ENCODE data around the gene F3. TPM values are rescaled to one million over a fixed set of nuclear protein-coding genes. Genes with fewer than 3 reads are reported as not detected.

Gene F3
- total RNA-seq, 2 experiments from 2014 or later = not detected

DNA sequence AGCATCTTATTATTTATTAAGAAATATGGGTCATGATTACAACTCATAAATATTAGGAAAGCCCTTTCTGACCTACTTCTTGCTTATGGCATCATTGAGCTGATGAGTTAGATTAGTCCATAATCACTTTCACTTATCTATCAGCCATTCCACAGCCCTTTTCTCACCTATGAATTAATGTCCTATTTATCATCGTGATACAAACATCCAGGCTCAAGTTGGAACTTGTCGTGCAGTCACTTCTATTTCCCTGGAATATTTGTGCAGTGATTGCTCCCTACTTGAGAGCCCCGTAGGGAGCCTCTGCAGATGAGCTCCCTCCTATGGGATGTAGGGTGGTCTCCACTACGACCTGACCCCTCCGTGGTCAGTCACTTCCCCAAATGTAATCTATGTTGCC is 8.1 kb upstream of the F3 start:
- Mint-ChIP-seq H3K4me3 (no peak overlapping the region), H3K4me1 (ENCODE audit: low read depth) (no peaks in the 10 kb centered on the region), H3K27me3 (peaks cover 50% of the 10 kb centered on the region), H3K36me3 (ENCODE audit: low read depth) (no peaks in the 10 kb centered on the region), H3K27ac (no peak overlapping the region), H3K9me3 (no peaks in the 10 kb centered on the region)
- Histone ChIP-seq H3K27me3 (ENCODE audit: control insufficient read depth in 1 of 2, insufficient read depth in 2 of 2, low read length in 2 of 2) (peaks cover 2 to 10% of the 10 kb centered on the region in 2 experiments), H3K4me3 (ENCODE audit: low read length) (no peak overlapping the region), H3K36me3 (ENCODE audit: insufficient read depth, low read length) (no peaks in the 10 kb centered on the region), H3K4me1 (ENCODE audit: insufficient read depth, low read length) (no peaks in the 10 kb centered on the region), H3K27ac (ENCODE audit: low read depth in 1 of 2, low read length in 2 of 2) (no peak overlapping the region), H3K9me3 (ENCODE audit: control insufficient read depth in 1 of 2, insufficient read depth in 1 of 2, low read length in 2 of 2) (no peaks in the 10 kb centered on the region)
- CTCF ChIA-PET = no interaction called here
- no peak for ATAC-seq (ENCODE audit: poor library complexity)
- POLR2A ChIA-PET = no interaction called here
- no peak for DNase-seq
- no peak for TF ChIP-seq CTCF (IDR thresholded peaks at IDR 0.05)
- intact Hi-C loops (cut with DNase I, micrococcal nuclease) = no loop called here

DNA sequence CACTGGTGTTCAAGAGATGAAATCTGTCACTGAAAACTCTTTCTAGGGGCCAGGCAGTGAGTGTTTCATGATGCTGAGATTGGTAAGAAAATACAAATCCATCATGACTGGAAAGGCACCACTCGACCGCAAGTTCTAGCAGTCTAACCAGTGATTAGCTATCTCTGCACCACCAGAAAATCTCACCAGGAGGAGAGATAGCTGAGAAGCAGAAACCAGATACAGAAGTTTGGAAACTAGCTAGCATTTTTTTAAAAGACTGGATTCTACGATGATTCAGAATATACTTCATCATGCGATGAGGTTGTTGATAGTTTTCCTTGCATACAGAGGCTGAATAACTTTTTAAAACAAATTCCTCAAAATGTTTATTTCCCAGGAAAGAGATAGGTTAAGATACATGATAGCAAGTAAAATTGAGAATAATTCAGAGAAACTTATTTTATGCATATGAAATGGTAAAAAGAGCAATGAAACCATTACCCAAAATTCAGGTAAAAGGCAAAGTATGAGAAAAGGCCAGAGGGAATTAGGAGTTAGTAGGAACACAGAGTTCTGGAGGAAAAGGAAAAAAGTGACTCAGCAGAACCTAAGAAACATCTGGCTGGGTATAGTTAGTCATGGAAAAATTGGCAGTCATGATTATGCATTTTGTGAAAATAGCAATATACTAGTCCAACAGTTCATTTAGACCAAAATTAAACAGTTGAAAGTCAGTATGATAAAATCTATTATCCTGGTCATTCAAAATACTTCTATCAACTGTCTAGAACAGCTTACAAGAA is 3.3 kb upstream of the F3 start:
- ATAC-seq (ENCODE audit: poor library complexity) (no peak), DNase-seq (no peak)
- Mint-ChIP-seq H3K4me1 (ENCODE audit: low read depth) (peaks cover 10% of the 10 kb centered on the region), H3K4me3 (no peak overlapping the region), H3K27me3 (peaks cover 76% of the 10 kb centered on the region), H3K9me3 (no peaks in the 10 kb centered on the region), H3K27ac (no peak overlapping the region), H3K36me3 (ENCODE audit: low read depth) (no peaks in the 10 kb centered on the region)
- Histone ChIP-seq H3K9me3 (ENCODE audit: control insufficient read depth in 1 of 2, insufficient read depth in 1 of 2, low read length in 2 of 2) (peaks cover 0 to 6% of the 10 kb centered on the region in 2 experiments), H3K4me1 (ENCODE audit: insufficient read depth, low read length) (peaks cover 15% of the 10 kb centered on the region), H3K27me3 (ENCODE audit: control insufficient read depth in 1 of 2, insufficient read depth in 2 of 2, low read length in 2 of 2) (peaks cover 30 to 49% of the 10 kb centered on the region in 2 experiments), H3K36me3 (ENCODE audit: insufficient read depth, low read length) (no peaks in the 10 kb centered on the region), H3K4me3 (ENCODE audit: low read length) (no peak overlapping the region), H3K27ac (ENCODE audit: low read depth in 1 of 2, low read length in 2 of 2) (no peak overlapping the region)
- POLR2A ChIA-PET = no interaction called here
- CTCF ChIA-PET = no interaction called here
- intact Hi-C loops (cut with DNase I, micrococcal nuclease) = no loop called here
- TF ChIP-seq CTCF (IDR thresholded peaks at IDR 0.05) = no peak

DNA sequence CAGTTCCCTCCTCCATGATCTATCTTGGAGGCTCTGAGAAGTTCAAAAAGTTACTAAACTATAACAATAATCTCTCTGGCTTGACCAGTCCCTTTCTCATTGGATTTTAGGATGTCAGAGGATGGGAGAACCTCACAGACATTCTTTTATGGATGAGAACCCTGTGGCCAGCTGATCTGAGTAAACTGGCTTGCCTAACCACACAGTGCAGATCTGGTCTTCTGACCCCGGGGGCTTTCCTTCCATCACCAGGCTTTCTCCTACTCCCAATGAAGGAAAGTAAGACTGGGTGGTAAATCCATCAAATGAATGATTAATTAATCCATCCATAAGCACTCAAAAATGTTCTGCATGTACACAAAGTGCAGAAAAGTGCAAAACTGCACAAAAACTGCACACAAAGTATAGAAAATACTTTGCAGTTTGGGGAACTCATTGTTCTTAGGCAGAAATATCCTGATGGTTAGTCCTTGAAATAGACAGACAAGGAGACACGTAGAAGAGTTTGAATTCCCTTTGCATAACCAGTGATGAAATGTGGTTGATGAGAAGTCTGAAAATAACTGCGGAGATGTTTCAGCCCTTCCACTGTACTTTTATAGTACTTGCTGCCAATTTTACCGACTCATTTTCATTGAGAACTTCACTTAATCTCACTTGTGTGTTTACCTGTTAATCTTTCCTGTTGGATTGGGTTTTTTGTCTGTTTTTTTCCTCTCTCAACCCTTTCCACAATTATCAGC is 2.5 kb upstream of the F3 start:
- no peak overlapping the region for H3K27ac ChIP-seq (ENCODE audit: low read depth in 1 of 2, low read length in 2 of 2)
- TF ChIP-seq CTCF (IDR thresholded peaks at IDR 0.05) = no peak
- ChIA-PET CTCF (no interaction called here), POLR2A (no interaction called here)
- Mint-ChIP-seq H3K4me3 (no peak overlapping the region), H3K4me1 (ENCODE audit: low read depth) (peaks cover 10% of the 10 kb centered on the region), H3K9me3 (no peaks in the 10 kb centered on the region), H3K27me3 (peaks cover 76% of the 10 kb centered on the region), H3K27ac (no peak overlapping the region), H3K36me3 (ENCODE audit: low read depth) (no peaks in the 10 kb centered on the region)
- H3K9me3 ChIP-seq (ENCODE audit: control insufficient read depth in 1 of 2, insufficient read depth in 1 of 2, low read length in 2 of 2) = peaks cover 0 to 6% of the 10 kb centered on the region in 2 experiments
- H3K36me3 ChIP-seq (ENCODE audit: insufficient read depth, low read length) = no peaks in the 10 kb centered on the region
- peaks cover 34 to 58% of the 10 kb centered on the region in 2 experiments for H3K27me3 ChIP-seq (ENCODE audit: control insufficient read depth in 1 of 2, insufficient read depth in 2 of 2, low read length in 2 of 2)
- intact Hi-C loops (cut with DNase I, micrococcal nuclease) = no loop called here
- no peak for DNase-seq
- H3K4me3 ChIP-seq (ENCODE audit: low read length) = no peak overlapping the region
- no peak for ATAC-seq (ENCODE audit: poor library complexity)
- H3K4me1 ChIP-seq (ENCODE audit: insufficient read depth, low read length) = peaks cover 15% of the 10 kb centered on the region

Data from CD4-positive, alpha-beta T cell (primary cell).